GM19324 (cell line): Measurements from ENCODE around the gene CARS2.
"Not testable (repeated sequence)": the region's sequence is repeated elsewhere in the genome, so short reads cannot be mapped to it uniquely, and the experiment has no call there.

Source experiments
- ATAC-seq: cut with Tn5 transposase; IDR thresholded peaks from one replicate; pipeline ENCODE4 v1.9.1; 2021; ENCODE audit warnings: mild to moderate bottlenecking, moderate library complexity; ENCODE audit not compliant: unreplicated experiment, low FRiP score

The CARS2 gene, protein sequence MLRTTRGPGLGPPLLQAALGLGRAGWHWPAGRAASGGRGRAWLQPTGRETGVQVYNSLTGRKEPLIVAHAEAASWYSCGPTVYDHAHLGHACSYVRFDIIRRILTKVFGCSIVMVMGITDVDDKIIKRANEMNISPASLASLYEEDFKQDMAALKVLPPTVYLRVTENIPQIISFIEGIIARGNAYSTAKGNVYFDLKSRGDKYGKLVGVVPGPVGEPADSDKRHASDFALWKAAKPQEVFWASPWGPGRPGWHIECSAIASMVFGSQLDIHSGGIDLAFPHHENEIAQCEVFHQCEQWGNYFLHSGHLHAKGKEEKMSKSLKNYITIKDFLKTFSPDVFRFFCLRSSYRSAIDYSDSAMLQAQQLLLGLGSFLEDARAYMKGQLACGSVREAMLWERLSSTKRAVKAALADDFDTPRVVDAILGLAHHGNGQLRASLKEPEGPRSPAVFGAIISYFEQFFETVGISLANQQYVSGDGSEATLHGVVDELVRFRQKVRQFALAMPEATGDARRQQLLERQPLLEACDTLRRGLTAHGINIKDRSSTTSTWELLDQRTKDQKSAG

DNA sequence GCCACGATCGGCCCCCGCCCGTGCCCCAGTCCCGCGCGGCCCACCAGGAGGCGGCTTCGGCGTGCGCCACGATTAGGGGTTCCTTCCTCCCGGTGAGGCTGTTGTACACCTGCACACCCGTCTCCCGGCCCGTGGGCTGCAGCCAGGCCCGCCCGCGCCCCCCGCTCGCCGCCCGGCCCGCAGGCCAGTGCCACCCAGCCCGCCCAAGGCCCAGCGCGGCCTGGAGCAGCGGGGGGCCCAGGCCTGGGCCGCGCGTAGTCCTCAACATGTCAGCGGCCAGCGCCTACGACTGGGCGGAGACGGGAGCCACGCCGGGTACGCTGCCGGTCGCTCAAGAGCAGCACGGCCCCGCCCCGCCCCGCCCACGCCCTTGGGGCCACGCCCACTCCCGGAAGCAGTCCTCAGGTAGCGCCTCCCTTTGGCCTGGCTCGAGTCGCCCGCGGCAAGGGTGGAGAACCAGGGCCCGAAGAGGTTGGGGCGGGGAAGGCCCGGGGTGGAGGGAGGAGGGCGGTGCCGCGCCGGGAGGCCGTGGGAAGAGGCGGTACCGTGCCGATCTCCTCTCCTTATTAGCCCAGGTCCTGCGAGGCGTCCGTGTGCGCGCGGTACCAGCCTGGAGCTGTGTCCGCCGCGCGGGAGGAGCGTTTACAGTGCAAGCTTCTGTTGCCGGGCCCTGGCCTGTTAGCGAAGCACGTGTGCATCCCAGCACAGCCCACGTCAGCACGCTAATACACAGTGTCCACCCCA, at the start of gene CARS2:
Gene CARS2, minus strand, starts transcription at position 291 of the 744 bp plus-strand sequence. Its CDS starts 23 bp downstream, at position 268.
- ATAC-seq = peak; percentile 98

DNA sequence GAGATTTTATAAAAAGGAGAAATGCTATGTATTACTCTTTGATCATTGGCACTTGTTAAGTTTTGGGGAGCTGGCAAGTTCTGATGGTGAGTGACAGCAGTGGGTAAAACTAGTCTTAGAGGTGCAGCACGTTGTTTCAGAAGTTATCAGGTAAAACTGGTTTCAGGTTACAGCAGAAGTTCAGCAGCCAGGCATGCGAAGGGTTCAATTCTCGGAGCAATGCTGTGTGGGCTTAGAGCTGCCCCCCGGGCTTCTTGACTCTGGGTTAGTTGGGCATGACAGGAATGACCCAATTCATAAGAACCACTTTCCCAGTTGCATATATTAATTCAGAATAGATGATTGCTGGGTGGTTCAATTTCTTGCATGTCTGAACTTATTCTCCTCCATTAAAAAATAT, 42.4 kb upstream of the CARS2 start:
- no peak for ATAC-seq

DNA sequence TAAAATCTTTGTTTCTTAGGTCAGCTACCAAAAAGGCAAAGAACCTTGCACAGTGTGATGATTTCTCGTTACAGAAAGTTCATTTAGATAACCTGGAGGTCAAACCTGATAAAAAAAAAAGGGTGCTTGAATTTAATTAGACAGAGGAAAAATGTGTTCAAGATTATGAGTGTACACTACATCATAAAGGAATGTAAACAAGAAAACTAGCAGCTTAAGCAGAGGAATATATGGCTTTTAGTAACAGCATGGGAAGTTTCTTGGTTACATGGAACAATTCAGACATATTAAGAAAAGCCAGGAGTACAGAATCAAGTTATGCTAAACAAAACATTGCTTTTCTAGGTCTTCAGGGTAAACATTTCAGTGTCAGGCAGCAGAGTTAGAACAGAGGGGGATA, 40.5 kb upstream of the CARS2 start:
- no peak for ATAC-seq

DNA sequence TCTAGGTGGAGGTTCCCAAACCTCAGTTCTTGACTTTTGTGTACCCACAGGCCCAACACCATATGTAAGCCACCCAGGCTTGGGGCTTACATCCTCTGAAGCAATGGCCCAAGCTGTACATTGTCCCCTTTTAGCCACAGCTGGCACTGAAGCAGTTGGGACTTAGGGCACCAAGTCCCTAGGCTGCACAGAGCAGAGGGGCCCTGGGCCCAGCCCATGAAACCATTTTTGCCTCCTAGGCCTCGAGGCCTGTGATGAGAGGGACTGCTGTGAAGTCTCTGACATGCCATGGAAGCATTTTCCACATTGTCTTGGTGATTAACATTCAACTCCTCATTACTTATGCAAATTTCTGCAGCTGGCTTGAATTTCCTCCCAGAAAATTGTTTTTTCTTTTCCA, 37.8 kb upstream of the CARS2 start:
- ATAC-seq = no peak

DNA sequence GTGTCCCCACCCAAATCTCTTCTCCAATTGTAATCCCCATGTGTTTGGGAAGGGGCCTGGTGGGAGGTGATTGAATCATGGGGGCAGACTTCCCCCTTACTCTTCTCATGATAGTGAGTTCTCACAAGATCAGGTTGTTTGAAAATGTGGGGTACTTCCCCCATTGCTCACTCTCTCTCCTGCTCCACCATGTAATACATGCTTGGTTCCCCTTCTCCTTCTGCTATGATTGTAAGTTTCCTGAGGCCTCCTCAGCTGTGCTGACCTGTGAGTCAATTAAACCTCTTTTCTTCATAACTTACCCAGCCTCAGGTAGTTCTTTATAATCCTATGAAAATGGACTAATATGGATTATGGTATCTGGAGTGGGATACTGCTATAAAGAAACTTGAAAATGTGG, 31.6 kb upstream of the CARS2 start:
- ATAC-seq = no peak

DNA sequence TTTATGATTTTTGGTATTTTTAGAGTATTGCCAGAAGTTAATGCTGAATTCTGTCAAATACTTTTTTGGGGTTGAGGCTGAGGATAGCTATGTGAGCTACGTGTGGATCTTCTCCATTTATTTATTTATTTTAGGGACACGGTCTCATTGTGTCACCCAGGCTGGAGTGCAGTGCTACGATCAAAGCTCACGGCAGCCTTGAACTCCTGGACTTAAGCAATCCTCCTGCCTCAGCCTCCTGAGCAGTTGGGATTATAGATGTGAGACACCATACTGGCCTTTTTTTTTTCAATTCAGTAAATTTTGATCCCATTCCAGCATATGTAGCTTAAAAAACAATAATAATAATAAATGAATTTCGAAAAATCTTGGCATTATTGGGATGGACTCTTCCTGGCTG, 28.6 kb upstream of the CARS2 start:
- ATAC-seq = no peak

DNA sequence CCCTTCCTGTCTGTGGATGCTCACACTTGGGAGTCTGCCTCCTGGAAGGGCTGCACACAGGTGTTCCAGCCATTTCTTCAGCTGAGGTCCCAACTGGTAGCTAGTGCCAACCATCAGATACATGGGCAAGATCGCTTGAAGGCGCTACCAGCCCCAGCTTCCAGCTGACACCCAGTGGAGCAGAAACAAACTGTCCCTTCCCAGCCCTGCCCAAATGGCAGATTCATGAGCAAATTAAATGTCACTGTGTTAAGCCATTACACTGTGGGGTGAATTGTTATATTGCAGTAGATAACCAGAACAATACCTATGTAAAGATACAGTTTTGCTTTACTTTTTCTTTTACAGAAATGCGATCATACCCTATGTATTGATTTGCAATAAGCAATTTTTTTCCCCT, 25.2 kb upstream of the CARS2 start:
- no peak for ATAC-seq

DNA sequence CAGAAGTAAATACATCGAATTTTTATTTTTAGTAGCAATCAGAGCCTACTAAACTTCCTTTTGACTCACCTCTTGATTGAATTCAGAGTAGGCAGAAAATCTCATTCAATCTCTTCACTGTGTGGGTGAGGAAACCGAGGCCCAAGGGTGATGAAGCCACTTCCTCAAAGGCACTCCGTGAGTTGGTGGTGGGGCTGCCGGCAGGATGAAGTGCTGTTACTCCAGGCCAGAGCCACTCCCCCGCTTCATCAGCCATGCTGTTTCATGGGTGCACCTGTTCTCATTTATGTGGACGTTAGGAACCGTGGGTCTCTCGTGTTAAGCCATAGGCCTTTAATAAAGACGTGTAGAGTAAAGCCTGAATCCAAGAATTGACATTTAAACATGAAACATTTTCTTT, 20.8 kb upstream of the CARS2 start:
- ATAC-seq = peak; percentile 78

DNA sequence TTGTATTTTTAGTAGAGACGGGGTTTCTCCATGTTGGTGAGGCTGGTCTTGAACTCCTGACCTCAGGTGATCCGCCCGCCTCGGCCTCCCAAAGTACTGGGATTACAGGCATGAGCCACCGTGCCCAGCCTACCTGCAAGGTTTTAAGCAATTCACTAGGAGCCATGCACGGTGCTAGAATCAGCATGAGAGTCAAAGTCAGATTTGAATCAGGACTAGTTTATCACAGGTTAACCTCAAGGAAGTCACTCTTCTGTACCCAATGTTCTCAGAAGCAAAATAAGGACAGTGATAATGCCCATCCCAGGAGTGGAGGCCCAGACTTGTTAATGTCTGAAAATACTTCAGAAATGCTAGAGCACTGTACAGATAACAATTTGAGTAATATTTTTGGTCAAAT, 20.2 kb upstream of the CARS2 start:
- not testable (repeated sequence) for ATAC-seq

DNA sequence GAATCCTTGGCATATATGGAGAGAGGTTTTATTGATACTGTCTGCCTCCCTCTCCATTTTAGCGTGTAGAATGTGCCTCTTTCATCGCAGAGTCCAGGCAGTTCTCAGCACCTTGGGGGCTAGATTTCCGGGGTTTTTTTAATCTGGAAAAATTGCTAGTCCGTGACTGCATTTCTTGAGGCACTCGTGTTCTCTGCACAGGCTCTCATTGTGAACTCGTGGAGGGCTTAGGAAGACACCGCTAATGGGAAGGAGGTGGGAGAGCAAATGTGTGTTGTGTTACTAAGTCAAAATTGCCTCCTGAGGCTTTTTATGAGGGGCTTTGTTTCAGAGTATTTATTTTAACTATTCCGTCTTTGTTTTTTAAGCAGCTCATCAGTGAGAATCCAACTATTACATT, 17.7 kb upstream of the CARS2 start:
- ATAC-seq = no peak

DNA sequence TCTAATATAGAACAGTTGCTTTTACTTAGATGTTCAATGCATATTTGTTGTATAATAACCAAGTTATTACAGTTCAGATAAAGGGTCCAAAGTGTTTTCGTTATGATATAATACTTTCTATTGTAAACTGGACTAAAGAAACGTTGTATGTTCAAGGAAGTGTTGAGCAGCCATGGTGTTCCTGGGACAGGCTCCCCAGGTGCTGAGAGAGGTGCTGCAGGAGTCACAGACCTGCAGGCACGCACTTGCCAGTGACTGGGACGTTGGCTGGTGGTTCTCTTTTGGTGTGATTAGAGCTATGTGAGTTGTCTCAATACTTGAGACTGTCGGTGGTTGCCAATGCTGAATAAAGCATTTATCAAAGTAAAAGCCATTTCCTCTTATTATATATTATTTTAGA, 17.1 kb upstream of the CARS2 start:
- no peak for ATAC-seq

DNA sequence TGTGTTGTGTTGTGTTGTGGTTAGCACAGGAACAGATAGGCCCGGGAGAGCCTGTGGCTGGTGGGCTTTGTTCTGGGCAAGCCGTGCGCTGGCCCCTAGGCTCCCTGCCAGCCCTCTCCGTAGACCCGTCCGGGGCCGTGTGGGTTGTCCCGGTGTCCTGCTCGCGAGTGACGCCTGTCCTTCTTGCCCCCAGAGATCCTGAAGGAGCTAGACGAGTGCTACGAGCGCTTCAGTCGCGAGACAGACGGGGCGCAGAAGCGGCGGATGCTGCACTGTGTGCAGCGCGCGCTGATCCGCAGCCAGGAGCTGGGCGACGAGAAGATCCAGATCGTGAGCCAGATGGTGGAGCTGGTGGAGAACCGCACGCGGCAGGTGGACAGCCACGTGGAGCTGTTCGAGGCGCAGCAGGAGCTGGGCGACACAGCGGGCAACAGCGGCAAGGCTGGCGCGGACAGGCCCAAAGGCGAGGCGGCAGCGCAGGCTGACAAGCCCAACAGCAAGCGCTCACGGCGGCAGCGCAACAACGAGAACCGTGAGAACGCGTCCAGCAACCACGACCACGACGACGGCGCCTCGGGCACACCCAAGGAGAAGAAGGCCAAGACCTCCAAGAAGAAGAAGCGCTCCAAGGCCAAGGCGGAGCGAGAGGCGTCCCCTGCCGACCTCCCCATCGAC, 13.3 kb upstream of the CARS2 start:
- ATAC-seq = no peak

DNA sequence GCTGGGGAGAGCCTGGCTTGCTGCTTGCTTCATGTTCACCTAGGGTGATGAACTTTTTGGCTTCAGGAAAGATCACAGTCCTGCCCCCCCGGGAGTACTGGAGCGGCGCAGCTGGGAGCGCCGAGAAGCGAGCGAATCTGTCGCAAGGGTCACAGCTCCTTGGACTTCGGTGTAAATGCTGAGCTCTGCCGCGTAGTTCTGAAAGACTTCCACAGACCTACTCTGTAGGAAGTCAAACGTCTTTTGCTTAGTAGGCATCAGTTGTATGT, 10.3 kb upstream of the CARS2 start:
- no peak for ATAC-seq

DNA sequence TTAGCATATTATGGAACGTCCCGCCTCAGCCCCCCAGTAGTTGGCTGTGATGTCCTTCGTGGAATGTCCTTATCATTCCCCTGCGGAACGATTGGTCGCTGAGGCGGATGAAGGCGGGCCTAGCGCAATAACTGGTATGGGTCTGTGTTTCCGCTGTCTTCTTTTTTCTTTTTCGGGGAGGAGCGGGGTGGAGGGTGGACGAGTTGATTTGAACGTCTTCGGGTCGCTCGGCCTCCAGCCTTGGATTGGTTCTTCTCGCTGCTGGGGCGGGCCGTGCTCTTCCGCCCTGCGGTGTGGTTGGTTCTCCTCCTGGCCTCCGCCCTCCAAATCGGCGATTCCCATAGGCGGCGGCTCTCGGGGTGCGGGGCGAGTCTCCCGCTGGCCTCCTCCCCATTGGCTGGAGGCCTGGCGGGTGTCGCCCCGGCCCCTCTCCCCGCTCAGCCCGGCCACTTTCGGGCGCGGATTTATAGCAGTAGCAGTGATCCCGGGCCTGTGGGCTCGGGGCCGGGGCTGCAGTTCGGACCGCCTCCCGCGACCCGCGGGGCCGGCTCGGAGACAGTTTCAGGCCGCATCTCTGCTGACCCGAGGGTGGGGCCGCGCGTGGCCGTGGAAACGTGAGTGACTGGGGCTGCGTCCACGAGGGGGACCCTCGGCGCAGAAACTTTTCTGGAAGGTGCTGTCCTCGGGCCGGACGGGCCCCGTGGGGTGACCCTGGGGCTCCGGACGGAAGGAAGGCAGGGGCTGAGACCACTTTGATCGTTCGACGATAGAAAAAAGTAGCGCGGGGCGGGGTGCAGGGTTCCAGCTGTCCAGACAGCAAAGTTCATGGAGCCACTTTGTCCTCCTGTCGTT, 9.7 kb upstream of the CARS2 start:
- peak; percentile 64 for ATAC-seq

DNA sequence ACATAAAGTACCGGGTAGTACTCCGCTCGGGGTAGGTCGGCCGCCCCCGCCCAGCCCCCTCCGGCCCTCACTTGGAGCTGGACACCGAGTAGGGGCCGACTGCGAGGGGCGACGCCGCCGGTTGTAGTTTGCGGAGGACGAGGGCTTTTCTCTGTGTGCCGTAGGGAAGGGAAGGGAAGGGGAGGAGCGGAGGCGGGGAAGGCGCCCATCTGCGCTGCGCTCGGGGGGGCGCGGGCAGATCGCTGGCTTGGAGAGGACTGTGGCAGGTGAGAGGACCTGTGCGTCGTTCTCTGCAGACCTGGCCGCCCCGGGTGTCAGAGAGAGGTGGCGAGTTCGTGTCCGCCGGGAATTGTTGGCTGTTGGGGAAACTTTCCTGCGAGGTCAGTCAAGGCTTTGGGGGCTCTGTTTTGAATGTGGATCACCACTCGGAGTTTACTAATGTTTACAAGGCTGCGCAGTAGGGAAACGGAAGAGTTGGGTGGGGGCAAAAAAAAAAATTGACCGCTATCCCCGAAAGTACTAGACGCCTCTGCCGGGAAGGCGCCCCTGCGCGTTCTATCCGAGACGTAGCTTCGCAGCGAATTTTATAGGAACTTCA, 9.0 kb upstream of the CARS2 start:
- no peak for ATAC-seq

DNA sequence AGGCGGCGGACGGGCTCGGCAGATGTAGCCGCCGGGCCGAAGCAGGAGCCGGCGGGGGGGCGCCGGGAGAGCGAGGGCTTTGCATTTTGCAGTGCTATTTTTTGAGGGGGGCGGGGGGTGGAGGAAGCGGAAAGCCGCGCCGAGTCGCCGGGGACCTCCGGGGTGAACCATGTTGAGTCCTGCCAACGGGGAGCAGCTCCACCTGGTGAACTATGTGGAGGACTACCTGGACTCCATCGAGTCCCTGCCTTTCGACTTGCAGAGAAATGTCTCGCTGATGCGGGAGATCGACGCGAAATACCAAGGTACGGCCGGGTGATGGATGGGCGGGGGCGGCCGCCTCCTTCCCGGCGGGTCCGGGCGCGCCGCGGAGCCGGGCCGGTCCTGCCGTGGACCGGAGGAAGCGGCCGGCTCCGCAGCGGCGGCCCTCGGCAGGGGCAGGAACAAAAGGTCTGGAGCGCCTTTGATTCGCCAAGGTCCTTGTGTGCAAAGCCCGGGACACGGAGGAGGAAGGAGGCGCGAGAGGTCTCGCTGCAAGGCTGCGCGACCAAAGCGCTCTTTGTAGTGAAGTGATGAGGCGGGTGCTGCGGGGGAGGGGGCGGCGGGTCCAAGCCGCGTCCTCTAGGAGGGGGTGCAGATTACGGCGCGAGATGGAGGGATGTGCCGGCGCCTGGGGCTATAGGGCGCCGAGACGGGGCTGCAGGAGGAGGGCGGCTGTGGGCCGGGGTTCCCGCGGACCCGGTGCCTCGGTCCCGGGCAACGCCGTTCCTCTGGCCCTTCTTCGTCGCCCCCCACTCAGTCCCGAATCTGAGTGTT, 8.3 kb upstream of the CARS2 start:
- no peak for ATAC-seq

DNA sequence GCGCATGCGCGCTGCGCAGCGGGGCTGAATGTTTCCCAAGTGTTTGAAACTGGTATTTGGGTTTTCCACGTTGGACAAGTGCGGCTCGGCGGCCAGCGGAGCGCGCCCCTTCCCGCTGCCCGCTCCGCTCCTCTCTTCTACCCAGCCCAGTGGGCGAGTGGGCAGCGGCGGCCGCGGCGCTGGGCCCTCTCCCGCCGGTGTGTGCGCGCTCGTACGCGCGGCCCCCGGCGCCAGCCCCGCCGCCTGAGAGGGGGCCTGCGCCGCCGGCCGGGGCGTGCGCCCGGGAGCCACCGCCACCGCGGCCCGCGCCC, 7.7 kb upstream of the CARS2 start, which contains the start of gene ING1:
Gene ING1, plus strand, starts transcription at position 59 of the 311 bp plus-strand sequence. CDS start 450 bp downstream, outside the sequence.
- ATAC-seq = no peak

DNA sequence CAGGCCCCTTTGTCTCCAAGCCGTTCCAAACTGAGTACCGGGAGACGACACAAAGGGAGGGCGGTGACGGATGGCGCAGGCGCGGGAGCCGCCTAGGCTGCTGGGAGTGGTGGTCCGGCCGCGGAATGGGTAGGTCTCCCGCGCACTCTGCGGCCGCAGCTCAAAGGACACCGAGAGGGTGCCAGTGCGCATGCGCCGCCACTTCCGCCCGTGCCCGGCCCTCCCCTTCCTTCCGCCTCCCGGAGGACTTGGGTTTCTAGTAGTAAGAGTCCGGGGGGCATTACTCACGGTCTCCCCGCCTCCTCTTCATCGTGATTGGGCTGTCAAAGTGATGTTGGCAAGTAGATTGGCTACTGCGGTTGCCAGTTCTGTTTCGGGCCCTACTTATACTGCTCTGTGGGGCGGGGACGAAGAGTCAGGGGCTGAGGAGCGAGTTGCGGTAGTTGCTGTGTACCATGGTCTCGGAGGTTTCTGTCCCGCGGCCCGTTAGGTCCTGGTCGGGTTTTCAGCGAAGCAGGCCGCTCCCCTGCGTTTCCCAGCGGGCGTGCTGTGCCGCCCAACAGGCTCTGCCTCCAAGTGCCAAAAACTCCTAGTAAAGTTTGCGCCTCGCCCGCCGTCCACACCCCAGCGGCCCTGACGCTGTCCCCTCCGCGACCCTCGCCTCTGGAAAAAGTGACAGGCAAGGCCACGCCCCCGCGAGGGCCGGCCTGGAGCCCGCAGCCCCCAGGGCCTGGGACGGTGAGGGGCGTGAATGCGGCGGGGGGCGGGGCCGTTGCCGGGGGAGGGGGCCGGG, 7.1 kb upstream of the CARS2 start:
- peak; percentile 60 for ATAC-seq
